GM12892 (cell line): ENCODE results near the gene GPR156.

ENCODE experiments used
- POLR2A ChIP-seq: IDR thresholded peaks from 2 replicates; pipeline ENCODE4 v1.6.1; 2011; ENCODE audit warnings: low read depth, low read length, control low read depth
- POLR2AphosphoS5 ChIP-seq: IDR thresholded peaks from 2 replicates; pipeline ENCODE4 v1.6.1; 2011; ENCODE audit warnings: low read depth, low read length, control low read depth
- TAF1 ChIP-seq: IDR thresholded peaks from 2 replicates; pipeline ENCODE4 v1.6.1; 2011; ENCODE audit warnings: low read depth, mild to moderate bottlenecking, control low read depth, low read length, borderline replicate concordance

- TF ChIP-seq POLR2AphosphoS5 (no peak), POLR2A (no peak), TAF1 (no peak)
These were observed 45.4 kb downstream of the GPR156 start for GRCh38 chr3:120239644-120240043.
